Endothelial cell (in vitro differentiated cells): ENCODE results near the gene F13A1. TPM values are rescaled to one million over a fixed set of nuclear protein-coding genes. Genes with fewer than 3 reads are reported as not detected.
A peak's percentile ranks its signal among the peaks of the same experiment; 100 is the strongest.

Source experiments
- DNase-seq: peaks from one replicate; pipeline ENCODE4 v3.0.0; 2021; ENCODE audit warnings: low spot score
- H3K27ac Mint-ChIP-seq: one replicate; pipeline ENCODE4 v1.8.0; 2021; ENCODE audit warnings: mixed read lengths, inconsistent platforms; ENCODE audit not compliant: unreplicated experiment
- H3K27me3 Mint-ChIP-seq: one replicate; pipeline ENCODE4 v1.8.0; 2021; ENCODE audit warnings: mild to moderate bottlenecking, moderate library complexity, mixed read lengths, inconsistent platforms; ENCODE audit not compliant: unreplicated experiment
- H3K36me3 Mint-ChIP-seq: one replicate; pipeline ENCODE4 v1.8.0; 2021; ENCODE audit warnings: mild to moderate bottlenecking, low read depth, mixed read lengths, inconsistent platforms; ENCODE audit not compliant: unreplicated experiment
- H3K4me1 Mint-ChIP-seq: one replicate; pipeline ENCODE4 v1.8.0; 2021; ENCODE audit warnings: mild to moderate bottlenecking, mixed read lengths, inconsistent platforms; ENCODE audit not compliant: unreplicated experiment
- H3K4me3 Mint-ChIP-seq: one replicate; pipeline ENCODE4 v1.8.0; 2021; ENCODE audit warnings: mild to moderate bottlenecking, mixed read lengths, inconsistent platforms; ENCODE audit not compliant: unreplicated experiment
- H3K9me3 Mint-ChIP-seq: one replicate; pipeline ENCODE4 v1.8.0; 2021; ENCODE audit warnings: mixed read lengths, inconsistent platforms; ENCODE audit not compliant: unreplicated experiment
- CTCF ChIP-seq: fragments of 200-600 bp; sonication (generic); IDR thresholded peaks from one replicate; pipeline ENCODE4 v1.5.0; 2021; ENCODE audit warnings: antibody characterized with exemption; ENCODE audit not compliant: unreplicated experiment
- total RNA-seq: library from RNA; stranded (reverse); fragmentation: NEBNext Ultra II Directional; extraction: Animal tissue kit (Norgen Biotek cat#: 25700); gene quantifications from one replicate; pipeline ENCODE4 v1.2.1, GENCODE V29; 2021; ENCODE audit not compliant: unreplicated experiment

F13A1 gene
- total RNA-seq, 1 donor from 2014 or later: not detected

- TF ChIP-seq CTCF: no peak
- Mint-ChIP-seq H3K4me3 (no peak overlapping the region), H3K27ac (no peak overlapping the region), H3K9me3 (no peaks in the 10 kb centered on the region), H3K27me3 (no peaks in the 10 kb centered on the region), H3K4me1 (no peaks in the 10 kb centered on the region), H3K36me3 (no peaks in the 10 kb centered on the region)
- DNase-seq: no peak
Measured at GRCh38 chr6:6154335-6154734, 166.1 kb downstream of the F13A1 start.

GRCh38 chr6:6152060-6152459, 168.4 kb downstream of the F13A1 start:
- no peaks in the 10 kb centered on the region for H3K4me1 Mint-ChIP-seq
- H3K27me3 Mint-ChIP-seq: no peaks in the 10 kb centered on the region
- H3K27ac Mint-ChIP-seq: no peak overlapping the region
- no peak overlapping the region for H3K4me3 Mint-ChIP-seq
- DNase-seq: no peak
- TF ChIP-seq CTCF: no peak
- H3K36me3 Mint-ChIP-seq: no peaks in the 10 kb centered on the region
- no peaks in the 10 kb centered on the region for H3K9me3 Mint-ChIP-seq

GRCh38 chr6:6148192-6148815, 172.2 kb downstream of the F13A1 start:
- DNase-seq: no peak
- Mint-ChIP-seq H3K36me3 (no peaks in the 10 kb centered on the region), H3K27me3 (peaks cover 2% of the 10 kb centered on the region), H3K4me3 (no peak overlapping the region), H3K4me1 (no peaks in the 10 kb centered on the region), H3K9me3 (no peaks in the 10 kb centered on the region), H3K27ac (no peak overlapping the region)
- no peak for TF ChIP-seq CTCF

GRCh38 chr6:6131492-6132109, 188.9 kb downstream of the F13A1 start:
- no peaks in the 10 kb centered on the region for H3K27me3 Mint-ChIP-seq

More at GRCh38 chr6:6131492-6132109, 188.9 kb downstream of the F13A1 start:
- Mint-ChIP-seq H3K4me3 (no peak overlapping the region), H3K4me1 (peaks cover 5% of the 10 kb centered on the region), H3K9me3 (no peaks in the 10 kb centered on the region), H3K27ac (no peak overlapping the region), H3K36me3 (no peaks in the 10 kb centered on the region)
- peak; percentile 71 for TF ChIP-seq CTCF
- peak; percentile 23 for DNase-seq
